WTC11 (cell line): Measurements from ENCODE around the gene SNX3. TPM values are rescaled to one million over a fixed set of nuclear protein-coding genes. Genes with fewer than 3 reads are reported as not detected.

Experiments used
- ATAC-seq: fragments of 200-7000 bp; cut with Tn5 transposase; 2 replicates; pipeline ENCODE4 v1.10.0; 2021; ENCODE audit warnings: mild to moderate bottlenecking, moderate library complexity
- CTCF ChIA-PET: fragments of 300-600 bp; sonication (Branson Sonifier 250); formaldehyde crosslinking; loops from one replicate; lab custom pipeline; 2021; ENCODE audit warnings: antibody characterized with exemption; lab: Charles Lee
- POLR2A ChIA-PET: fragments of 350-600 bp; sonication (Branson Sonifier 250); formaldehyde crosslinking; loops from one replicate; lab custom pipeline; 2021; ENCODE audit warnings: antibody characterized with exemption; lab: Charles Lee
- DNase-seq: peaks from one replicate; pipeline ENCODE4 v3.0.0; 2021; ENCODE audit warnings: low spot score
- H3K27ac Mint-ChIP-seq: 2 replicates; pipeline ENCODE4 v1.8.0; 2021; ENCODE audit warnings: mixed read lengths
- H3K27me3 Mint-ChIP-seq: 2 replicates; pipeline ENCODE4 v1.8.0; 2021; ENCODE audit warnings: low read depth, mild to moderate bottlenecking, moderate library complexity, mixed read lengths
- H3K36me3 Mint-ChIP-seq: 2 replicates; pipeline ENCODE4 v1.8.0; 2021; ENCODE audit warnings: mixed read lengths
- H3K4me1 Mint-ChIP-seq: 2 replicates; pipeline ENCODE4 v1.8.0; 2022; ENCODE audit warnings: mixed read lengths
- H3K4me3 Mint-ChIP-seq: 2 replicates; pipeline ENCODE4 v1.8.0; 2021; ENCODE audit warnings: mild to moderate bottlenecking, moderate library complexity, mixed read lengths
- H3K9me3 Mint-ChIP-seq: 2 replicates; pipeline ENCODE4 v1.8.0; 2021; ENCODE audit warnings: mixed read lengths
- CBFB ChIP-seq: sonication (generic); formaldehyde crosslinking; IDR thresholded peaks from 2 replicates; pipeline ENCODE4 v1.8.1; 2022; ENCODE audit warnings: mild to moderate bottlenecking, low read depth, missing genetic modification reagents
- CREB1 ChIP-seq: sonication (generic); formaldehyde crosslinking; IDR thresholded peaks from 2 replicates; pipeline ENCODE4 v1.8.0; 2023; ENCODE audit warnings: mild to moderate bottlenecking, missing genetic modification reagents
- ETV6 ChIP-seq: sonication (generic); formaldehyde crosslinking; IDR thresholded peaks from 2 replicates; pipeline ENCODE4 v1.8.1; 2022; ENCODE audit warnings: mild to moderate bottlenecking, missing genetic modification reagents
- FOXJ3 ChIP-seq: sonication (generic); formaldehyde crosslinking; IDR thresholded peaks from 2 replicates; pipeline ENCODE4 v1.9.0; 2021; ENCODE audit warnings: missing genetic modification reagents, mild to moderate bottlenecking, borderline replicate concordance
- HMGA2 ChIP-seq: fragments of 250-450 bp; sonication (Bioruptor Pico); IDR thresholded peaks from 2 replicates; pipeline ENCODE4 v1.4.0; 2021; ENCODE audit warnings: mild to moderate bottlenecking, moderate library complexity
- MXD4 ChIP-seq: fragments of 250-450 bp; sonication (Bioruptor Pico); IDR thresholded peaks from 2 replicates; pipeline ENCODE4 v1.8.0; 2021; ENCODE audit warnings: mild to moderate bottlenecking, moderate library complexity, borderline replicate concordance
- NR2C2 ChIP-seq: sonication (generic); formaldehyde crosslinking; IDR thresholded peaks from 2 replicates; pipeline ENCODE4 v1.8.0; 2022; ENCODE audit warnings: mild to moderate bottlenecking, missing genetic modification reagents
- RORB ChIP-seq: fragments of 250-450 bp; sonication (Bioruptor Pico); IDR thresholded peaks from 2 replicates; pipeline ENCODE4 v1.9.0; 2021; ENCODE audit warnings: mild to moderate bottlenecking
- ZNF232 ChIP-seq: sonication (generic); formaldehyde crosslinking; IDR thresholded peaks from 2 replicates; pipeline ENCODE4 v1.8.0; 2022; ENCODE audit warnings: mild to moderate bottlenecking, missing genetic modification reagents
- ZNF416 ChIP-seq: fragments of 250-450 bp; sonication (Bioruptor Pico); IDR thresholded peaks from 2 replicates; pipeline ENCODE4 v1.9.0; 2021; ENCODE audit warnings: mild to moderate bottlenecking, inconsistent platforms
- total RNA-seq: library from RNA; stranded (reverse); gene quantifications from 3 replicates; pipeline ENCODE4 v1.2.3, GENCODE V29; 2021
- TF ChIP-seq, protein P1 (sequence below): sonication (generic); formaldehyde crosslinking; IDR thresholded peaks from 2 replicates; pipeline ENCODE4 v1.8.1; 2022; ENCODE audit warnings: low read depth, mild to moderate bottlenecking, moderate library complexity, missing genetic modification reagents, borderline replicate concordance
- TF ChIP-seq, protein P2 (sequence below): sonication (generic); formaldehyde crosslinking; IDR thresholded peaks from 2 replicates; pipeline ENCODE4 v1.8.0; 2023; ENCODE audit warnings: missing genetic modification reagents, mild to moderate bottlenecking, borderline replicate concordance
- TF ChIP-seq, protein P3 (sequence below): fragments of 250-450 bp; sonication (Bioruptor Pico); IDR thresholded peaks from 2 replicates; pipeline ENCODE4 v1.9.0; 2021; ENCODE audit warnings: mild to moderate bottlenecking
- TF ChIP-seq, protein P4 (sequence below): fragments of 250-450 bp; sonication (Bioruptor Pico); IDR thresholded peaks from 2 replicates; pipeline ENCODE4 v2.1.2; 2022; ENCODE audit warnings: mild to moderate bottlenecking, moderate library complexity
- TF ChIP-seq, protein P5 (sequence below): sonication (generic); formaldehyde crosslinking; IDR thresholded peaks from 2 replicates; pipeline ENCODE4 v1.8.0; 2022; ENCODE audit warnings: mild to moderate bottlenecking, missing genetic modification reagents
- TF ChIP-seq, protein P6 (sequence below): sonication (generic); formaldehyde crosslinking; IDR thresholded peaks from 2 replicates; pipeline ENCODE4 v1.8.1; 2023; ENCODE audit warnings: mild to moderate bottlenecking, missing genetic modification reagents, moderate library complexity

Gene SNX3
- total RNA-seq, 1 experiment from 2014 or later = 66.1 TPM

DNA sequence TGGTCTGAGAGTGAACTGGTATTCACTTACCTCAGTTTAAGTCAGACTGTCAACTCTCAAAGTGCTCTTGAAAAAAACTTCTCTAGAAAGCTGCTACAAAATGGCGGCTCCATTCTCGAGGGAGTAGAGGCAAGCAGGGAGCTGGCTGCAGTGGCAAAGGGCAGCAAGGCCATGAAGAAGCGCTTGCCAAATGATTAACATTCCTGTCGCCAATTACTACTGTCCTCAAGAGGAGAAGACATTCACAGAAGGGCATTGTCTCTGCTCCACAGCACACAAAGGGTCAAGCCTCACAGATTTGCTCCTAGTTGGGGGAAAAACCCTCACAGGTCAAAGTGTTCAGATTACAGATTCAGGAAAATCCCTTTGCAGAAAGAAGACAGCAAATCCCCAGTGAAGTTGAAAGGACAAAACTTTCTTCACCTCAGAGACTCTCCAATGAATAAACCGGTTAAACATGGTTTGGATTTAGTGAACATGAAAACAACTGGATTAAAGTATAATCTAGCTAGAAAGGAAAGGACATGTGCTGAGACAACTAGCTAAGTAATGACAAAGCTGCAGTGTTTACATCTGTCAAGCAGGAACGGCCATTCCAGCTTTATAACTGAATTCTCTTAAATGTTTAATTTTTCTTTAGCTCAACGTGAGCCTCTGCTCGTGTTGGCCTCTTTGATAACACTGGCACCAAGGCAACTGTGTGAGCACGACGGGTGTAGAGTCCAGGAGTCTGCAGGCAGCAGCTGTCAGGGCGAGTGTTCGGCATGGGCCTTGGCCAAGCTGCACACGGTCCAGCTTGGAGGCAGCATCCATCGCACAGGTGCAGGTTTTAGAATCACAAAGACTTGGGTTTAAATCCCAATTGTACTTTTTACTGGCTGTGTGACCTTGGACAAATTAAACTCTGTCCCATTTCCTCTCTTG, 57.4 kb downstream of the SNX3 start:
- ChIA-PET CTCF (no interaction called here), POLR2A (no interaction called here)
- no peak for DNase-seq
- no peak for ATAC-seq
- H3K27ac Mint-ChIP-seq = no peak overlapping the region
- H3K36me3 Mint-ChIP-seq = no peaks in the 10 kb centered on the region; the same call in 1 of the 2 replicates
- TF ChIP-seq CREB1 (CRISPR knock-in tag) (no peak), ZNF232 (no peak), NR2C2 (CRISPR knock-in tag) (no peak)
- TF ChIP-seq, protein P1, sequence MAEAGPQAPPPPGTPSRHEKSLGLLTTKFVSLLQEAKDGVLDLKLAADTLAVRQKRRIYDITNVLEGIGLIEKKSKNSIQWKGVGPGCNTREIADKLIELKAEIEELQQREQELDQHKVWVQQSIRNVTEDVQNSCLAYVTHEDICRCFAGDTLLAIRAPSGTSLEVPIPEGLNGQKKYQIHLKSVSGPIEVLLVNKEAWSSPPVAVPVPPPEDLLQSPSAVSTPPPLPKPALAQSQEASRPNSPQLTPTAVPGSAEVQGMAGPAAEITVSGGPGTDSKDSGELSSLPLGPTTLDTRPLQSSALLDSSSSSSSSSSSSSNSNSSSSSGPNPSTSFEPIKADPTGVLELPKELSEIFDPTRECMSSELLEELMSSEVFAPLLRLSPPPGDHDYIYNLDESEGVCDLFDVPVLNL = no peak
- no peak overlapping the region for H3K4me3 Mint-ChIP-seq
- H3K4me1 Mint-ChIP-seq = peaks cover 3% of the 10 kb centered on the region
- no peaks in the 10 kb centered on the region for H3K9me3 Mint-ChIP-seq
- H3K27me3 Mint-ChIP-seq = no peaks in the 10 kb centered on the region

DNA sequence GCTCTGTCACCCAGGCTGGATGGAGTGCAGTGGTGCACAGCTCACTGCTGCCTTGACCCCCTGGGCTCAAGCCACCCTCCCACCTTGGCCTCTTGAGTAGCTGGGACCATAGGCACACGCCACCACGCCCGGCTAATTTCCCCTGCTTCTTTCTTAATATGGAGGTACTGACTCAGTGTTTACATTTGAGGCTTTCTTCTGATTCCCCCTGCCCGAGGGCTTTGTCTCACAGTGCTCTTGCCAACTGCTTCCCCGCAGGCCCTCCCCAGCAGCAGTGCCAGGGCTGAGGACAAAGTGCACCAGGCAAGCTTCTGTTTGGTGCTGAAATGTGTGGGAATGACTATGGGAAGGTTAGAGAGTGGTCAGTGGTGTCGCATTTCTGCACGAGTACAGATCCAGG, 60.2 kb downstream of the SNX3 start:
- DNase-seq (no peak), ATAC-seq (no peak)
- H3K36me3 Mint-ChIP-seq = no peaks in the 10 kb centered on the region
- ChIA-PET POLR2A (no interaction called here), CTCF (interaction anchor here (0.5 to 1.6 kb wide), 4 partner anchors 25 to 297 kb away, joined by 3 to 5 read pairs (median 4); no protein-coding TSS in a partner anchor)
- no peak overlapping the region for H3K27ac Mint-ChIP-seq
- no peak for TF ChIP-seq RORB (CRISPR knock-in tag)
- TF ChIP-seq ETV6 (CRISPR knock-in tag) = no peak
- no peak for TF ChIP-seq HMGA2 (CRISPR knock-in tag)
- H3K4me3 Mint-ChIP-seq = no peak overlapping the region
- no peaks in the 10 kb centered on the region for H3K27me3 Mint-ChIP-seq
- H3K4me1 Mint-ChIP-seq = no peaks in the 10 kb centered on the region
- H3K9me3 Mint-ChIP-seq = no peaks in the 10 kb centered on the region

DNA sequence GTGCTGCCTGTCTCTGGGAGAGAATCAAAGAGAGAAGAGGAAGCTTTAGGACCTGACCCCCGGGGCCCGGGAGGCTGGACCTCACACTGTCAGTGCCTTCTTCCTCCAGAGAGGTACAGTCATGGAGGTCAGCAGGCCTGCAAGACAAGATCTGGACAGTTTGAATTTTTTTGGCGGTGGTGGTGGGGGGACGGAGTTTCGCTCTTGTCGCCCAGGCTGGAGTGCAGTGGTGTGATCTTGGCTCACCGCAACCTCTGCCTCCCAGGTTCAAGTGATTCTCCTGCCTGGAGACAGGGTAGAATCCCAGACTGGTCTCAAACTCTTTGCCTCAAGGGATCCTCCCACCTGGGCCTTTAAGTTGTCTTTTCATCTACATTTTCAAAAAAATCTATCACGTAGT, 60.7 kb downstream of the SNX3 start:
- POLR2A ChIA-PET = no interaction called here
- Mint-ChIP-seq H3K4me3 (no peak overlapping the region), H3K27me3 (no peaks in the 10 kb centered on the region), H3K9me3 (no peaks in the 10 kb centered on the region), H3K36me3 (no peaks in the 10 kb centered on the region), H3K4me1 (no peaks in the 10 kb centered on the region), H3K27ac (no peak overlapping the region)
- DNase-seq = no peak
- no peak for ATAC-seq
- CTCF ChIA-PET = interaction anchor here (1.2 to 1.6 kb wide), 4 partner anchors 25 to 297 kb away, joined by 3 to 5 read pairs (median 4); no protein-coding TSS in a partner anchor
- TF ChIP-seq ZNF416 (no peak), MXD4 (CRISPR knock-in tag) (no peak)

DNA sequence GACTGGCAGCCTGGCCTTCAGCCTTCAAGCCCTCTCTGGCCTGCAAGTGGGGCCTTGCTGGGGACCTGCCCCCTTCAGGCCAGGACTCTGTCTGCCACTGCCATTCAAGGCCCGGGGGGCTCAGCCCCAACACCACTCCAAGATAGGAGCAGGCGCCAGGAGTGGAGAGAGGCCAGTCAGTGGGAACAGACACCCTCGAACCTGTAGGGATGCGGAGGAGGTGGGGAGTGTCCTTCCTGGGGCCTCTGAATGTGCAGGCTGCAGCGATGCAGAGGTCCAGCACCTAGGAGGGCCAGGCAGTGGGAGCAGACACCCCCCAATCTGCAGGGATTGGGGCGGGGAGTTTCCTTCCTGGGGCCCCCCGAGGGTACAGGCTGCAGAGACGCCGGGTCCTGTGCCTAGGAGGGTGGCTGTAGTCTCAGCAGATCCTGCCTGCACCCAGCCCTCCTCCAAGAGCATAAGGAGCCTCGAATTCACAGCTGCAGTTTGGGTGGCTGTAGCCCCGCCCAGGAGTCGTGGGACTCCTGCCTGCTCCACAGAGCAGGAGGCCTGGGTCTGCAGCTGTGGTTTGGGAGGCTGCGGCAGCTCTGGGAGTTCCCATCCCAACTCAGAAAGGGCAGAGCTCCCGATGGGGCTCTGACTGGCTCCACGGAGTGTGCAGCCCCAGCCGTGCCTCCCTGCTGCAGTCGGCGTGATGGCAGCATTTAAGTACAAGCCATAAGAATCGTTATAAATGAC, 61.9 kb downstream of the SNX3 start:
- Mint-ChIP-seq H3K27me3 (no peaks in the 10 kb centered on the region; the same call in 1 of the 2 replicates), H3K36me3 (no peaks in the 10 kb centered on the region), H3K27ac (no peak overlapping the region), H3K4me1 (no peaks in the 10 kb centered on the region), H3K9me3 (no peaks in the 10 kb centered on the region), H3K4me3 (no peak overlapping the region)
- ChIA-PET POLR2A (no interaction called here), CTCF (interaction anchor here (1.2 to 1.6 kb wide), 2 partner anchors 55 to 299 kb away, joined by 3 read pairs; no protein-coding TSS in a partner anchor)
- DNase-seq (no peak), ATAC-seq (no peak; the same call in 1 of the 2 replicates)
- TF ChIP-seq FOXJ3 (no peak), ZNF416 (no peak), CBFB (no peak)
- TF ChIP-seq, protein P2, sequence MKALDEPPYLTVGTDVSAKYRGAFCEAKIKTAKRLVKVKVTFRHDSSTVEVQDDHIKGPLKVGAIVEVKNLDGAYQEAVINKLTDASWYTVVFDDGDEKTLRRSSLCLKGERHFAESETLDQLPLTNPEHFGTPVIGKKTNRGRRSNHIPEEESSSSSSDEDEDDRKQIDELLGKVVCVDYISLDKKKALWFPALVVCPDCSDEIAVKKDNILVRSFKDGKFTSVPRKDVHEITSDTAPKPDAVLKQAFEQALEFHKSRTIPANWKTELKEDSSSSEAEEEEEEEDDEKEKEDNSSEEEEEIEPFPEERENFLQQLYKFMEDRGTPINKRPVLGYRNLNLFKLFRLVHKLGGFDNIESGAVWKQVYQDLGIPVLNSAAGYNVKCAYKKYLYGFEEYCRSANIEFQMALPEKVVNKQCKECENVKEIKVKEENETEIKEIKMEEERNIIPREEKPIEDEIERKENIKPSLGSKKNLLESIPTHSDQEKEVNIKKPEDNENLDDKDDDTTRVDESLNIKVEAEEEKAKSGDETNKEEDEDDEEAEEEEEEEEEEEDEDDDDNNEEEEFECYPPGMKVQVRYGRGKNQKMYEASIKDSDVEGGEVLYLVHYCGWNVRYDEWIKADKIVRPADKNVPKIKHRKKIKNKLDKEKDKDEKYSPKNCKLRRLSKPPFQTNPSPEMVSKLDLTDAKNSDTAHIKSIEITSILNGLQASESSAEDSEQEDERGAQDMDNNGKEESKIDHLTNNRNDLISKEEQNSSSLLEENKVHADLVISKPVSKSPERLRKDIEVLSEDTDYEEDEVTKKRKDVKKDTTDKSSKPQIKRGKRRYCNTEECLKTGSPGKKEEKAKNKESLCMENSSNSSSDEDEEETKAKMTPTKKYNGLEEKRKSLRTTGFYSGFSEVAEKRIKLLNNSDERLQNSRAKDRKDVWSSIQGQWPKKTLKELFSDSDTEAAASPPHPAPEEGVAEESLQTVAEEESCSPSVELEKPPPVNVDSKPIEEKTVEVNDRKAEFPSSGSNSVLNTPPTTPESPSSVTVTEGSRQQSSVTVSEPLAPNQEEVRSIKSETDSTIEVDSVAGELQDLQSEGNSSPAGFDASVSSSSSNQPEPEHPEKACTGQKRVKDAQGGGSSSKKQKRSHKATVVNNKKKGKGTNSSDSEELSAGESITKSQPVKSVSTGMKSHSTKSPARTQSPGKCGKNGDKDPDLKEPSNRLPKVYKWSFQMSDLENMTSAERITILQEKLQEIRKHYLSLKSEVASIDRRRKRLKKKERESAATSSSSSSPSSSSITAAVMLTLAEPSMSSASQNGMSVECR (CRISPR knock-in tag) = no peak
- TF ChIP-seq, protein P3, sequence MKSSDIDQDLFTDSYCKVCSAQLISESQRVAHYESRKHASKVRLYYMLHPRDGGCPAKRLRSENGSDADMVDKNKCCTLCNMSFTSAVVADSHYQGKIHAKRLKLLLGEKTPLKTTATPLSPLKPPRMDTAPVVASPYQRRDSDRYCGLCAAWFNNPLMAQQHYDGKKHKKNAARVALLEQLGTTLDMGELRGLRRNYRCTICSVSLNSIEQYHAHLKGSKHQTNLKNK (CRISPR knock-in tag) = no peak
- TF ChIP-seq, protein P4, sequence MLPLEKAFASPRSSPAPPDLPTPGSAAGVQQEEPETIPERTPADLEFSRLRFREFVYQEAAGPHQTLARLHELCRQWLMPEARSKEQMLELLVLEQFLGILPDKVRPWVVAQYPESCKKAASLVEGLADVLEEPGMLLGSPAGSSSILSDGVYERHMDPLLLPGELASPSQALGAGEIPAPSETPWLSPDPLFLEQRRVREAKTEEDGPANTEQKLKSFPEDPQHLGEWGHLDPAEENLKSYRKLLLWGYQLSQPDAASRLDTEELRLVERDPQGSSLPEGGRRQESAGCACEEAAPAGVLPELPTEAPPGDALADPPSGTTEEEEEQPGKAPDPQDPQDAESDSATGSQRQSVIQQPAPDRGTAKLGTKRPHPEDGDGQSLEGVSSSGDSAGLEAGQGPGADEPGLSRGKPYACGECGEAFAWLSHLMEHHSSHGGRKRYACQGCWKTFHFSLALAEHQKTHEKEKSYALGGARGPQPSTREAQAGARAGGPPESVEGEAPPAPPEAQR (CRISPR knock-in tag) = no peak
- TF ChIP-seq, protein P5, sequence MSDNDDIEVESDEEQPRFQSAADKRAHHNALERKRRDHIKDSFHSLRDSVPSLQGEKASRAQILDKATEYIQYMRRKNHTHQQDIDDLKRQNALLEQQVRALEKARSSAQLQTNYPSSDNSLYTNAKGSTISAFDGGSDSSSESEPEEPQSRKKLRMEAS (CRISPR knock-in tag) = no peak
- TF ChIP-seq, protein P6, sequence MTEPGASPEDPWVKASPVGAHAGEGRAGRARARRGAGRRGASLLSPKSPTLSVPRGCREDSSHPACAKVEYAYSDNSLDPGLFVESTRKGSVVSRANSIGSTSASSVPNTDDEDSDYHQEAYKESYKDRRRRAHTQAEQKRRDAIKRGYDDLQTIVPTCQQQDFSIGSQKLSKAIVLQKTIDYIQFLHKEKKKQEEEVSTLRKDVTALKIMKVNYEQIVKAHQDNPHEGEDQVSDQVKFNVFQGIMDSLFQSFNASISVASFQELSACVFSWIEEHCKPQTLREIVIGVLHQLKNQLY (CRISPR knock-in tag) = no peak
